Measurements from ENCODE around the gene SCN8A. TPM values are rescaled to one million over a fixed set of nuclear protein-coding genes. Genes with fewer than 3 reads are reported as not detected.

SCN8A gene
- total and polyA plus RNA-seq, 7 donors: 0.03 to 0.44 (median 0.08) TPM

DNA sequence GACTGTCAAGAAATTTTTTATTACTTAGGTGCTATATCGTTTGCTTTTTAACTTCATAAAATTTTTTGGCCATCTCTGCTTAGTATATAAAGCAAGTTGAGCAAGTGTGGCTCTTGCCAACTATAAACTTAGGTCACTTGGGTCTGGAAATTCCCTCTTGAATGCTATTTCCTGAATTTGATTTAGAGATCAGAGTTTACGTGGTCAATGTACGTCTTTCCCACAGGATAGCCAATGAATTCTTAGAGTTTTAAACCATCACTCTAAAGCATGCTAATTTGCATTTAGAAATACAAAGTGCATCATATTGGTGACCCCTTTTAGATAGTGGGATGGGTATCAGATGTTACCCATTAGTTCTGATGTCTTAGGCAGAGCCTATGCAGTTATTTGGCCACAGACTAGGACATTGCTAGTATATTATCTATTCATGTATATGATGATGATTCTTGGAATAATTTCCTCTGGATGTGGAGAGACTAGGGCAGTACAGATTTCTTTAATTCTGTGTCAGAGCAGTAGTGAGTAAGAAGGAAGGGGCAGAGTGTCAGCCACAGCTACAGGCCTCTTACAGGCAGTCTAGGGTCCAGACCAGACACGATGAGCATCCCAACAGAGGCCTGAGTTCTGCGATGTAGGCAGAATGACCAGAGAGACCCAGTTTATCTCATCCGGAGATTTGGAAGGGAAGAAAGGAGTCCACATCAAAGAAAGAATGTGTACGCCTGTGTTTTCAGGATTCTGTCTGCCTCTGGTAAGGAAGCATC, 30.3 kb downstream of the SCN8A start:
- Histone ChIP-seq H3K9me3 (no peaks in the 10 kb centered on the region), H3K36me3 (ENCODE audit: insufficient read depth in 1 of 2, low read depth in 1 of 2) (no peaks in the 10 kb centered on the region), H3K27ac (no peak overlapping the region), H3K4me1 (no peaks in the 10 kb centered on the region), H3K4me3 (no peak overlapping the region), H3K27me3 (ENCODE audit: insufficient read depth in 3 of 3, low read length in 2 of 3) (peaks cover 0 to 5% (median 3%) of the 10 kb centered on the region in 3 donors)
- DNase-seq (no peak), ATAC-seq (no peak)
- intact Hi-C loops (cut with DNase I): no loop called here
- TF ChIP-seq, protein P1, sequence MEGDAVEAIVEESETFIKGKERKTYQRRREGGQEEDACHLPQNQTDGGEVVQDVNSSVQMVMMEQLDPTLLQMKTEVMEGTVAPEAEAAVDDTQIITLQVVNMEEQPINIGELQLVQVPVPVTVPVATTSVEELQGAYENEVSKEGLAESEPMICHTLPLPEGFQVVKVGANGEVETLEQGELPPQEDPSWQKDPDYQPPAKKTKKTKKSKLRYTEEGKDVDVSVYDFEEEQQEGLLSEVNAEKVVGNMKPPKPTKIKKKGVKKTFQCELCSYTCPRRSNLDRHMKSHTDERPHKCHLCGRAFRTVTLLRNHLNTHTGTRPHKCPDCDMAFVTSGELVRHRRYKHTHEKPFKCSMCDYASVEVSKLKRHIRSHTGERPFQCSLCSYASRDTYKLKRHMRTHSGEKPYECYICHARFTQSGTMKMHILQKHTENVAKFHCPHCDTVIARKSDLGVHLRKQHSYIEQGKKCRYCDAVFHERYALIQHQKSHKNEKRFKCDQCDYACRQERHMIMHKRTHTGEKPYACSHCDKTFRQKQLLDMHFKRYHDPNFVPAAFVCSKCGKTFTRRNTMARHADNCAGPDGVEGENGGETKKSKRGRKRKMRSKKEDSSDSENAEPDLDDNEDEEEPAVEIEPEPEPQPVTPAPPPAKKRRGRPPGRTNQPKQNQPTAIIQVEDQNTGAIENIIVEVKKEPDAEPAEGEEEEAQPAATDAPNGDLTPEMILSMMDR (IDR thresholded peaks at IDR 0.05): no peak
- WGBS, 3 donors: 63 to 71% (median 70%) methylated on average over 7 of the region's 7 CpGs

DNA sequence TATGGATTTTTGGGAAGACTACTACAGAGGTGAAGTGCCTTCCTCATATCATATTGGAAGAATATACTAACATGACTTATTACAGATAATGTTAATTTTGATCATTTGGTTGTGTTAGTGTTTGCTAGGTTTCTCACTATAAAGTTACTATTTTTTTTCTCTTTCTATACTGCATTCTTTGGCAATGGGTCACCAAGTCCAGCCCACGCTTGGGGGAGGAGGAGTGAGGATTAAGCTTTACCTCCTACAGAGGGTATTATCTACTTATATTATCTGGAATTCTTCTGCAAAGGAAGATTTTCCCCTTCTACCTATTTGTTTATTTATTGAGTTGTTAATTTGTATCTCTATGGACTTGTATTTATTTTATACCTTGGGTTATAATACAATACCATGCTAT, 31.5 kb downstream of the SCN8A start:
- H3K4me3 ChIP-seq: no peak overlapping the region
- WGBS, 3 donors: 68 to 87% (median 70%) methylated on average over 1 of the region's 1 CpG
- peaks cover 0 to 5% (median 3%) of the 10 kb centered on the region in 3 donors for H3K27me3 ChIP-seq (ENCODE audit: insufficient read depth in 3 of 3, low read length in 2 of 3)
- TF ChIP-seq, protein P1 (IDR thresholded peaks at IDR 0.05): no peak
- H3K36me3 ChIP-seq (ENCODE audit: insufficient read depth in 1 of 2, low read depth in 1 of 2): no peaks in the 10 kb centered on the region
- DNase-seq: no peak
- no peak for ATAC-seq
- H3K27ac ChIP-seq: no peak overlapping the region
- intact Hi-C loops (cut with DNase I): no loop called here
- no peaks in the 10 kb centered on the region for H3K9me3 ChIP-seq
- no peaks in the 10 kb centered on the region for H3K4me1 ChIP-seq

DNA sequence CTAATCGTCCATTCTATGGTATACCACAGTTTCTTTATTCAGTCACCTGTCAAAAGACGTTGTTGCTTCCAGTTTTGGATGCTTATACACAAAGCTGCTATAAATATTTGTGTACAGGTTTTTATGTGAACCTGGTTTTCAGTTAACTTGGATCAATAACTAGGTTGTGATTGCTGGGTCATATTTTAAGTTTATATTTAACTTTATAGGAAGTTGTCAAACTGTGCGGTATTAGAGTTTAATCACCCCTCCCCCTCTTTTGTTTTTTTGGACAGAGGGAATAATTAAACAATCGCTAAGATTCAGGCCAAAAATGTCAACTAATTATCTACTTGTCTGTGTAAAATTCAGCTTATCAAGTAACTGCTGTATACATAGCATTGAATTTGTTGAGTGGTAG, 34.3 kb downstream of the SCN8A start:
- 66 to 80% (median 78%) methylated on average over 4 of the region's 4 CpGs for WGBS, 3 donors
- DNase-seq (no peak), ATAC-seq (no peak)
- intact Hi-C loops (cut with DNase I): no loop called here
- H3K4me1 ChIP-seq: no peaks in the 10 kb centered on the region
- TF ChIP-seq, protein P1 (IDR thresholded peaks at IDR 0.05): no peak
- H3K27ac ChIP-seq: no peak overlapping the region
- H3K36me3 ChIP-seq (ENCODE audit: insufficient read depth in 1 of 2, low read depth in 1 of 2): no peaks in the 10 kb centered on the region
- no peak overlapping the region for H3K4me3 ChIP-seq
- peaks cover 0 to 5% (median 0%) of the 10 kb centered on the region in 3 donors for H3K27me3 ChIP-seq (ENCODE audit: insufficient read depth in 3 of 3, low read length in 2 of 3)
- H3K9me3 ChIP-seq: no peaks in the 10 kb centered on the region

DNA sequence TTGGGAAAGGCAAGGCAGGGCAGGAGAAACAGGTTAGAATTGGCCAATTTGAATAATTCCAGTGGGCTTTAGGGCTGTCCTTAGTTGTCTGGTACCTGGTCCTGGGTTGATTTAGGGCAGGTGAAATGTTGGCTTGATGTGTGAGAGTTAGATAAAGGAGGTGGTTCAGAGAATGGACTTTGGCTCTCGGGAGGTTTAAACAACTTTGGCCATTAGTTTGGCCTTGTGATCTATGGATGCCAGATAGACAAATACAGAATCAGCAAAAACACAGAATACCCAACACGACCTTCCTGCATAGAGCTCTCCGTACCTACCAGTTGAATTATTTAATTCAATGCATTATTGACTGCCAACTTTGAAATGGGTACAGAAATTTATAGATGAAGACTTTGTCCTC, 35.1 kb downstream of the SCN8A start:
- Histone ChIP-seq H3K9me3 (no peaks in the 10 kb centered on the region), H3K27me3 (ENCODE audit: insufficient read depth in 3 of 3, low read length in 2 of 3) (peaks cover 0 to 5% (median 0%) of the 10 kb centered on the region in 3 donors), H3K27ac (no peak overlapping the region), H3K4me3 (no peak overlapping the region), H3K4me1 (no peaks in the 10 kb centered on the region), H3K36me3 (ENCODE audit: insufficient read depth in 1 of 2, low read depth in 1 of 2) (no peaks in the 10 kb centered on the region)
- WGBS, 3 donors: 86 to 87% (median 86%) methylated on average over 3 of the region's 3 CpGs
- intact Hi-C loops (cut with DNase I): no loop called here
- TF ChIP-seq, protein P1 (IDR thresholded peaks at IDR 0.05): no peak
- ATAC-seq (no peak), DNase-seq (no peak)

DNA sequence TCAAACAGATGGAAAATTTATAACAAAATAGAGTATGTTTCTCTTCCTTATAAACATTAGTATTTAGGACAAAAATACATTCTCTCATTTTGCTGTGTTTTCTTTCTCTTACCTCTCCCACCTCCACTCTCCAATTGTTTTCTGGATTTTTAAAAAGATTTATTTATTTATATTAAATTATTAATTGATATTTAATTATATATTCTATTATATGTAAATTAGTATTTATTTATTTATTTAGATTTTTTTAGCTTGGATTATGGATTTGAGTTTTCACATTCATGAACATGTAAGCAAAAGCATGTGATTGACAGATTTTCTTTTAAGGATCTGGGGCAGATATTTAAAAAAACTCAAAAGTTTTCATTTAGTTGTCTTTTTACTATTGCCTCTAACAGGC, 35.6 kb downstream of the SCN8A start:
- H3K9me3 ChIP-seq: no peaks in the 10 kb centered on the region
- DNase-seq (no peak), ATAC-seq (no peak)
- no peaks in the 10 kb centered on the region for H3K4me1 ChIP-seq
- TF ChIP-seq, protein P1 (IDR thresholded peaks at IDR 0.05): no peak
- H3K4me3 ChIP-seq: no peak overlapping the region
- no peak overlapping the region for H3K27ac ChIP-seq
- peaks cover 0 to 5% (median 0%) of the 10 kb centered on the region in 3 donors for H3K27me3 ChIP-seq (ENCODE audit: insufficient read depth in 3 of 3, low read length in 2 of 3)
- intact Hi-C loops (cut with DNase I): no loop called here
- H3K36me3 ChIP-seq (ENCODE audit: insufficient read depth in 1 of 2, low read depth in 1 of 2): no peaks in the 10 kb centered on the region

Measured in psoas muscle (tissue), 8 donors.